Measurements from ENCODE around the gene SET.
A peak's percentile ranks its signal among the peaks of the same experiment; 100 is the strongest.

SET gene

DNA sequence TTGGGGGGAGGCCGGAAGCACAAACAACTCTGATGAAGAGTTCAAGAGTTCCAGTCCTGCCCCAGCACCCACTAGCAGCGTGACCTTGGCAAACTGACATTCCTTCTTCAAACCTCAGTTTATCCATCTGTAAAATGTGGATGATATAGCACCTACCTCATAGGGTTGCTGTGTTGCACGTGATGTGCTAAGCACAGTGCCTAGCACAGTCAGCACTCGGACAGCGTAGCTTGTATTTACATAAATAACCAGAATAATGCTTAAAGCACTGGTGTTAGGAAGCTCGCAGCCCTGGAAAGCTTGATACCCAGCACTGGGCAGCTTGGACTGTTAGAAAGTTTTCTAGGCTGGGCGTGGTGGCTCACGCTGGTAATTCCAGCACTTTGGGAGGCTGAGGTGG is 18.4 kb downstream of the SET start:
- DNase-seq (ENCODE audit: extremely low read depth in 1 of 2, low read depth in 1 of 2) = no peak

DNA sequence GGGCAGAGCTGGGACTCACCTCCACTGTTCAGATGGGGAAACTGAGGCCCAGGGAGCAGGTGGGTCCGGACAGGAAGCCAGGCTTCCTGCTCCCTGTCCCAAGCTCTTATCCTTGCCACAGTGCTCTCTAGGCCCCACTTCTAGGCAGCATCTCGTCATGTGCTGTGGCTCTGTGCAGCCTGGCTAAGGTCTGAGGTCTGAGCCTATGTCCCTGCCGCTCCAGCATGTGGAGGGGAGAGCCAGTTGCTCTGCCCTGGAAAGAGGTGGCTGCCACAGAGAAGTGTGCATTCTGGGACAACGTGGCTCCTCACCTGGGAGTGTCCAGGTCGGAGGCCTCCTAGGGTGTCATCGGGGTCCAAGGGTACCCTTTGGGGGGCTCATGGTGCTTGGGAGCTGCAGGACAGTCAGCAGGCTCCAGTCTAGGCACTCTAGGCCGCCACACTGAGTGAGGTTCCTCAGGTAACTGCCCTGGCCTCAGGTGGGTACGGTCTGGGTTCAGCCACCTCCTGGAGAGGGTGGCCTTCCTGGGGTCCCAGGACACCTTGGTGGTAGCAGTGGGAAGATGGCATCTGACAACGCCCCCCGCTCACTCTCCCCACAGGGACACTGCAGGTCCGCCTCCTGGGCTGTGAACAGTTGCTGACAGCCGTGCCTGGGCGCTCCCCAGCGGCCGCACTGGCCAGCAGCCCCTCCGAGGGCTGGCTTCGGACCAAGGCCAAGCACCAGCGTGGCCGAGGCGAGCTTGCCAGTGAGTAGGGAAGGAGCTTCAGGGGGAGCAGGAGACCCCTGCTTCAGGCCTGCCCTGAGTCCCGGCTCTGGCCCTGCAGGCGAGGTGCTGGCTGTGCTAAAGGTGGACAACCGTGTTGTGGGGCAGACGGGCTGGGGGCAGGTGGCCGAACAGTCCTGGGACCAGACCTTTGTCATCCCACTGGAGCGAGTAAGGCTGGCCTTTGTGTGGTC is 23.7 kb downstream of the SET start:
- no peak for DNase-seq (ENCODE audit: extremely low read depth in 1 of 2, low read depth in 1 of 2)

DNA sequence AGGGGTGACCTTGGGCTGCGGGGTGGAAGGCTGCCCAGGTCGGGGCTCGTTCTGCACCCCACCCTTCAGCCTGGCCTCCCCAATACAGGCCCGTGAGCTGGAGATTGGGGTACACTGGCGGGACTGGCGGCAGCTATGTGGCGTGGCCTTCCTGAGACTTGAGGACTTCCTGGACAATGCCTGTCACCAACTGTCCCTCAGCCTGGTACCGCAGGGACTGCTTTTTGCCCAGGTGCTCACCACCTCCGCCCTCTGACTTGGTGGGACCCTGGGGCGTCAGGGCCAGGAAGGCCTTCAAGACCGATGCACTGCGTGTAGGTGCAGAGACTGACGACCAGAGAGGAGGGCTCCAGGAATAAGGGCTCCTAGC is 24.4 kb downstream of the SET start:
- DNase-seq (ENCODE audit: extremely low read depth in 1 of 2, low read depth in 1 of 2) = no peak

DNA sequence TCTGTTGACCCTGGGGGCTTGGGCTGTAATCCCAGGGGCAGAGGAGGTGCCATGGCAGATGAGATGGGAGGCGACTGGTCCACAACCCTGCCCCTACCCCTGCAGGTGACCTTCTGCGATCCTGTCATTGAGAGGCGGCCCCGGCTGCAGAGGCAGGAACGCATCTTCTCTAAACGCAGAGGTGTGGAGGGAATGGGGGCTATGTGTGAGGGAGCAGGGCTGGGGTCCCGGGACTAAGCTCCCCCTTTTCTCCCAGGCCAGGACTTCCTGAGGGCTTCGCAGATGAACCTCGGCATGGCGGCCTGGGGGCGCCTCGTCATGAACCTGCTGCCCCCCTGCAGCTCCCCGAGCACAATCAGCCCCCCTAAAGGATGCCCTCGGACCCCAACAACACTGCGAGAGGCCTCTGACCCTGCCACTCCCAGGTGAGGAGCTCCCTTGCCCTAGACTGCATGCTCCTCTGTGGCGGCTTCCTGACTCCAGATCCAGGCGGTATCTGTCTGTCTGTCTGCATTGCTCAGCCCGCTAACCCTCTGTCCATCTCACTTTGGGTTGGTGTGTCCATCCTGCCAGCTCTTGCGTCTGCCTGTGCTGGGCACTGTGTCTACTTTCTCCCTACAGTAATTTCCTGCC is 25.0 kb downstream of the SET start:
- no peak for DNase-seq (ENCODE audit: extremely low read depth in 1 of 2, low read depth in 1 of 2)

DNA sequence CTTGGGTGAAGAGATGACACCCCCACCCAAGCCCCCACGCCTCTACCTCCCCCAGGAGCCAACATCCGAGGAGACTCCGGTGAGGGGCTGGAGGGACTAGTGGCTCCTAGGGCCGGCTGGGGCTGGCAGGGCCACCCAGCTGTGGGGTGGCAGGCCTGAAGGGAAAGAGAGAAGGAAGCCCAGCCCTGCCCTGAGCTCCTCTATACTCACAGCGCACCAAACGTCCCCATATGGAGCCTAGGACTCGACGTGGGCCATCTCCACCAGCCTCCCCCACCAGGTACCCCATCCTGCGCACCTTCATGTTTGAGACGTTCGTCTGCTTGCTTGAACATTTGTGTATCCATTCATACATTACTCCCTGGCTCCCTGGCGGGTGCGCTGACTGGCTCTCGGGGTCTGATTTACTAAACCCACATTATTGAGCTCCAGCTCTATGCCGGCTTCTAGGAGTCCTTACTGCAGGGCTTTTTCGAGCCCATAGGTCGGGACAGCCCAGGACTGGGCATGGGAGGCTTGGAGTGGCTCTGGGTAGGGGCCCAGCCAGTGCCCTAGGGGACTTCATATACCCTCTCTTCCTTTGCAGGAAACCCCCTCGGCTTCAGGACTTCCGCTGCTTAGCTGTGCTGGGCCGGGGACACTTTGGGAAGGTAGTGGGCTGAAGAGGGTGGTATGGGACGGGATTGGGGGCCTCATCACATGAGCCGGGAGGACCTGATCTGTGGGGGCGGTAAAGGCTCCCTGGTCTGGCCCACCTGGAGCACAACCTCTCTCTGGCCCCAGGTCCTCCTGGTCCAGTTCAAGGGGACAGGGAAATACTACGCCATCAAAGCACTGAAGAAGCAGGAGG is 25.8 kb downstream of the SET start:
- DNase-seq (ENCODE audit: extremely low read depth in 1 of 2, low read depth in 1 of 2) = no peak

DNA sequence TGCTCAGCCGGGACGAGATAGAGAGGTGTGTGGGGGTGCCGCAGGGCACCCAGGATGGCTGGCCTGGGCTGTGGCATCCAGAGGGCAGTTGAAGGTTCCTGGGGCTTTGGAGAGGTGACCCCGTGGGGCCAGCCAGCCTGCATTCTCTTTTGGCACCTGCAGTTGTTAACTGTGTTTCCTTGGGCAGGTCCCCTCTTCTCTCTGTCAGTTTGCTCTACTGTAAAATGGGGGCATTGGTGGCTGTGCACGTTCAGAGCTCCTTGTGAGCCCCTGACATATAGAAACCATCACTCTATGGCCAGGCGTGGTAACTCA is 26.4 kb downstream of the SET start:
- no peak for DNase-seq (ENCODE audit: extremely low read depth in 1 of 2, low read depth in 1 of 2)

DNA sequence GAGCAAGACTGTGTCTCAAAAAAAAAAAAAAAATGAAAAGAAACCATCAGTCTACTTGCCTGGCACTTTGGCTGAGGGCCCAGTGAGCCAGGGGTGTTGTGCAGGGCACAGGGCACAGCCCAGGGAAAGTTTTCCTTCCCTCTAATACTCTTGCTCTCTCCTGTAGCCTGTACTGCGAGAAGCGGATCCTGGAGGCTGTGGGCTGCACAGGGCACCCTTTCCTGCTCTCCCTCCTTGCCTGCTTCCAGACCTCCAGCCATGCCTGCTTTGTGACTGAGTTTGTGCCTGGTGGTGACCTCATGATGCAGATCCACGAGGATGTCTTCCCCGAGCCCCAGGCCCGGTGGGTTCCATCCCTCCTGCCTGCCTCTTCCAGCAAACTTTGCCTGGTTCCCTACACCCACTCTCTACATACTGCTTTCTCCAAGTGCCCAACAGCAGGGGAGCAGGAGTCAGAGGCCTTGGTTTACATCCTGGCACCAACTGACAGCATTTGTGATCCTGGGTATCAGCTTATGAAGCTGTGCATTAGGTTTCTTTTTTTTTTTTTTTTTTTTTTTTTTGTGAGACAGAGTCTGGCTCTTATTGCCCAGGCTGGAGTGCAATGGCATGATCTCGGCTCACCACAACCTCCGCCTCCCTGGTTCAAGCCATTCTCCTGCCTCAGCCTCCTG is 27.7 kb downstream of the SET start:
- no peak for DNase-seq (ENCODE audit: extremely low read depth in 1 of 2, low read depth in 1 of 2)

DNA sequence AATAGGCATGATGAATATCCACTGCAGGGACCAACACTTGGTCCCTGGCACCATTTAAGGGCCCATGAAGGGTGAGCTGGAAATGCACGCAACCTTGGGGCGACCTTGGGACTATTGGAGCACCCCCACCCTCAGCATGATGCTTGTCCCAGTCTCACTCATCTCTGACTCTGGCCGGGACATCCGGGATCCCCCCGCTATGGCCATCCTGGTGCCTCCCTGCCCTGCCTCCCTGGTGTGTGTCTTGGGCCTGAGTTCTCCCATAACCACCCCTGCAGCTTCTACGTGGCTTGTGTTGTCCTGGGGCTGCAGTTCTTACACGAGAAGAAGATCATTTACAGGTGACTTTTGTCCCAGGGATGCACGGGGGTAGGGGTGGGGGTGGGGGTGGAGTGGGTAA is 29.0 kb downstream of the SET start:
- DNase-seq (ENCODE audit: extremely low read depth in 1 of 2, low read depth in 1 of 2) = no peak

DNA sequence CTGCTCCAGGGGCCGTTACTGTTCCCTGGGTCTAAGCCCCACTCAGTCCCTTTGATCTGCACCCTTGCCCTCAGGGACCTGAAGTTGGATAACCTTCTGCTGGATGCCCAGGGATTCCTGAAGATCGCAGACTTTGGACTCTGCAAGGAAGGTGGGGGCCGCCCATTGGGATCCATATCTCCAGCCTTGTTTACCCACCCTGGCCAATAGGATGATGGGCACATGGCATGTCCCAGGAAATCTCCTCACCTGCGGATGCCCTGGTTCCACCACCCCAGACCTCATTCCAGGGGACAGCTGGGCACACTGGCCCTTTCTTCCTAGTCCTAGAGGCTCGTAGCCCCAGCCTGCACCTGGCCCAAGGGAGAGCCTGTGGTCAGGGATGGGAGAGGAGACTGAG is 29.5 kb downstream of the SET start:
- no peak for DNase-seq (ENCODE audit: extremely low read depth in 1 of 2, low read depth in 1 of 2)

DNA sequence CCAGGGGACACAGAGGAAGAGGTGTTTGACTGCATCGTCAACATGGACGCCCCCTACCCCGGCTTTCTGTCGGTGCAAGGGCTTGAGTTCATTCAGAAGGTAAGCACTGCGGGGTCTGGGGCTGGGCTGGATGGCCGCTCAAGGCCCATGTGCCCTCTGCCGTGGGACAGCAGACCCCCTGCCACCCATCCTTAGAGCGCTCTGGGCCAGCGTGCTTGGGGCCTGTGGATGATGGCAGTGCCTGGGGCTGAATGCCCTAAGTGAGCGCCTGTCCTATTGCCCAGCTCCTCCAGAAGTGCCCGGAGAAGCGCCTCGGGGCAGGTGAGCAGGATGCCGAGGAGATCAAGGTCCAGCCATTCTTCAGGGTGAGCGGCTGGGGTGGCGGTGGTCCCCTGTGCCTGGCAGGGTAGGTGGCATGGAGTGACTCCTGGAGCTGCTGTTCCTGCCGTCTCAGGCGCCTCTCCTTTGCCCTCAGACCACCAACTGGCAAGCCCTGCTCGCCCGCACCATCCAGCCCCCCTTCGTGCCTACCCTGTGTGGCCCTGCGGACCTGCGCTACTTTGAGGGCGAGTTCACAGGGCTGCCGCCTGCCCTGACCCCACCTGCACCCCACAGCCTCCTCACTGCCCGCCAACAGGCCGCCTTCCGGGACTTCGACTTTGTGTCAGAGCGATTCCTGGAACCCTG is 31.0 kb downstream of the SET start:
- DNase-seq (ENCODE audit: extremely low read depth in 1 of 2, low read depth in 1 of 2) = no peak

DNA sequence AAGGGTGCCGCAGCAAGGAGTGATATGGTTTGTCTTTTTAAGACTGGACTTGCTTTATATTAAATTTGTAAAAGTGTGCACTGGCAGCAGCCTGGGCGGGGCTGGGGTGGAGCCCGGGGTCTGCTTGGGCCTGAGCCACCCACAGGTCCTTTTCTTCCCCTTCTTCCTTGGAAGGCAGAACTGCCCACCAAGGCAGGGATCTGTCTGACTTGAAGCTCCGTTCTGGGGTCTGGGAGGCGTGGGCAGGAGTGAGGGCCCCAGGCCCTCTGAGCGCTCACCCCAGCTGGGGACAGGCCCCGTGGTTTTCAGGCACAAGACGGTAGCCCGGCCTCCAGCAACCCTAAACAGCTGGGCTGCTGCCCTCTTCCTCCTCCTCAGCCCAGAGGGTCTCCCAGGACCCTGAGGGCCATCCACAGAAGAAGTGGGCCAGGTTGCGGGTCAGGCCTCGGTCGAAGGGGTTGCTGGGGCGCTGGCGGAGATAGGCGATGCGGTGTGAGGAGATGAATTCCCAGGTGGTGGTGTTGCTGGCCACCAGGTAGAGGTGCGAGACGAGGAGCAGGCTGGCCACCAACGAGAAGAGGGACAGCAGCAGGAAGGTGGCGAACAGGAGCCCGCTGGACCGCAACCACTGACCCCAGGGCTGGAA is 31.9 kb downstream of the SET start:
- DNase-seq (ENCODE audit: extremely low read depth in 1 of 2, low read depth in 1 of 2) = no peak

DNA sequence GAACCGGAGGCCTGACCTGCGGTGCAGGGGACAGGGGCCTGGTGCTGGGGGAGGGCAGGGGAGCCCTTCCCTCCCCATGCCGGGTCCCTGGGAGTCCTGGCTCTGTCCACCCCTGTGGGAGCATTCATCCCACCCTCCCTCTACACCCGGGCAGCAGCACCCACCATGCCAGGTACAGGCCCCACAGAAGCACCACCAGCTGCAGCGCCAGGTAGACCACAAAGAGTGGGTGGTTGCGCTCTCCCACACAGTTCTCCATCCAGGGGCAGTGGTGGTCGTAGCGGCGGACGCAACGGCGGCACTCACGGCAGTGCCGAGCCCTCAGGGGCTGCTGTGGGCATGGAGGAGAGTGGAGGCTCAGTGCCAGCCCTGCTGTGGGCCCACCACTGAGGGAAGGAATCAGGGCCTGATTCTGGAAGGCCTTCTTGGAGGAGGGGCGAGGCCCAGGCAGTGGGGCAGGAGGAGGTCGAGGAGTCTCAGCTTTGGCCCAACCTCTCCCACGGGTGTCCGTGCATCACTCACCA is 32.5 kb downstream of the SET start:
- DNase-seq (ENCODE audit: extremely low read depth in 1 of 2, low read depth in 1 of 2) = no peak

DNA sequence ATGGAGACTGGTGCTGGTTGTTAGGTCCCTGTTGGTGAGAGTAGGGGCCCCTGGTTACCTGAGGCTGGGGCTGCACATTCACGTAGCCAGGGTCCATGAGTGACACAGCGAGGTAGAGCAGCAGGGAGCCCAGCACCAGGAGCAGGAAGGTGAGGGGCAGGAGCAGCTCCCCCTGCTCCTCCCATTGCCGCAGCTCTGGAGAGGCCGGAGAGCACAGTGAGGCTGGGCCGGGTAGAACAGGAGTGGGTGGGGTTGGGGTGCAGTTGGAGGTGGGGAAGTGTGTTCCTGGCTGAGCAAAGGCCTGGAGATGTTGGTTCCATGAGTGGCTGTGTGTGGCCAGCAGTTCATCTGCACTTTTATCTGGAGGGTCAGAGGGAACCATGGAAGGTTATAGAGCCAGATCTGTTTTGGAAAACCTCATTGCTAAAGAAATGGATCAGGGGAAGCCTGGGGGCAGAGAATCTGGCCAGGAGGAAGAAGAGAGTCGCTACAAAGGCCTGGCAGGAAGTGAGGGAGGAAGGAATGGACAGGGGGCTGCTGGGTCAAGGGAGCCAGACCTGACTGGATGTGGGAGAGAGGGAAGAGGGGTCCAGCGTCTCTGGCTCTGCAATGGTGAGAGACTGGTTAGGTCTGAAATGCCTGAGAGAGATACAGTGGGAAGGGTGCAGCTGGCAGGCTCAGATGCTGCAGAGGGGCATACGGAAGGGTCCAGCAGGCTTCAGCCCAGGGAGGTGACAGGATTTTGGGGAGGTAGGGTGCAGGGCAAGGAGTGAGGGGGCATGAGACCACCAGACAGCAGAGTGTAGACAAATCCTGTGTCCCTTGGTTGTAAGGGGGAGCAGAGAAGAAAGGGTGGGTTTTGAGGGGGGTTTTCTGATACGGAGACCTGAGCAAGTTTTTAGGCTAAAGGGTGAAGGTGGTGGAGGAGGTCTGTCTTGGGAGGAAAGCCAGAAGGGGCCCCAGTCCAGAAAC is 33.6 kb downstream of the SET start:
- no peak for DNase-seq (ENCODE audit: extremely low read depth in 1 of 2, low read depth in 1 of 2)

DNA sequence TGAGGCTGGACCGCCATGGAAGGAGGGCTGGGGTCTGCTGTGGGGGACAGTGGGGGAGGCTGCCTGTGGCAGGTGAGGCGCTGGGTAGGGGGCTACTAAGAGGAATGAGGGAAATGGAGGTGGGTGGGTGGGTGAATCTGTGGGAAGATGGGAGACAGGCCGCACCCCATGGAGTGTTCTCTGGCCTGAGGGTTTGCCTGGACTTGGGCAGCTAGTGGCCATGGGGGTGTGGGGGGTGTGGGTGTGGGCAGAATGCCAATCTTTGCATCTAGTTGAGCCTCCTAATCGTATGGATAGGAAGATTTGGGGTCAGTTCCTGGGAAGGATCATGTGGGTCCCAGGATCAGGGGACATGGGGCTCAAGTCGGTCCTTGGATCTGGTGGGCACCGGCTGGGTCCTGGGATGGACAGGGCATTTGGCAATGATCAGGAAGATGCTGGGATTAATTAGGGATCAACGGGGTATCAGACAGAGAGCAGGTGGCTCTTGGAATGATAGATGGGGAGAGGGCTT is 34.4 kb downstream of the SET start:
- DNase-seq (ENCODE audit: extremely low read depth in 1 of 2, low read depth in 1 of 2) = no peak

DNA sequence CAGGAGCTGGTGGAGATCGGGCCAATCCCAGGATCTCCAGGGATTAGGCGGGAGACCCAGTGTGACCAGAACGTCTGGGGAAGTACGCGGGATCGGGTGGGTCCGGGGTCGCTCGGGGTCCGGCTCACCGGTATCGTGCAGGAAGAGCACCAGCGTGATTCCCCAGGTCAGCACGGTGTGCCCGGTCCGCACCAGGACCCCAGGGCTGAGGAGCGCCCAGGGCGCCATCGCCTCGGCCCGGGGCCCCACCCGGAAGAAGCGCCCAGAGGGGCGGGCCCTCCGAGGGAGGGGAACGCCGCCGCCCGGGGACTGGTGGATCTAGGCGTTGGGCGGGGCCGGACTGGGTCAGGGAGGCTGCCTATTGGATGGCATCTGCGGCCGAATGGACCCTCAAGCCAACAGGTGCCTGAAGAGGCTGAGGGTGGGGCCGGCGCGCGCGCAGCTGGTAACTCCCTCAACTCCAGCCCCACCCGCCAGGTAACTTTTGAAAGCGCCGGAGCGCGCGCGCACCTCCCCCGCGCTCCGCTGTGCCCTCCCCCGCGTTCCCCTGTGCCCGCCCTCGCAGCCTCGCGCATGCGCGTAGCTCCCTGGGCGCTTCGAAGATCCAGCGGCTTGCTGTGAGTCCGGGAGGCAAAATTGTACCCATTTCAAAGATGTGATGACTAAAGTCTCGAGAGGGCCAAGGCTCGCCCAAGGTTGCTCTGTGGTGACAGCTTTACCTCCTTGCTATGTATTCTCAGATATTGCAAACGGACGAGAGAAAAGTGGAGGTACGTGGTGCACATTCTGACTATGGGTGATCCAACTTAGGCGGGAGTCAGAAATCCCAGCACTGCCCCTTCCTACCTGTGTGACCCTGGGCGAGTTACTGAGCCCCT is 35.1 kb downstream of the SET start, which contains the start of gene ZDHHC12:
Gene ZDHHC12 (minus strand): TSS at position 262 of the 878 bp plus-strand sequence. CDS start 34 bp downstream, at position 228.
- peak; percentile 97 to 98 for DNase-seq (ENCODE audit: extremely low read depth in 1 of 2, low read depth in 1 of 2)

DNA sequence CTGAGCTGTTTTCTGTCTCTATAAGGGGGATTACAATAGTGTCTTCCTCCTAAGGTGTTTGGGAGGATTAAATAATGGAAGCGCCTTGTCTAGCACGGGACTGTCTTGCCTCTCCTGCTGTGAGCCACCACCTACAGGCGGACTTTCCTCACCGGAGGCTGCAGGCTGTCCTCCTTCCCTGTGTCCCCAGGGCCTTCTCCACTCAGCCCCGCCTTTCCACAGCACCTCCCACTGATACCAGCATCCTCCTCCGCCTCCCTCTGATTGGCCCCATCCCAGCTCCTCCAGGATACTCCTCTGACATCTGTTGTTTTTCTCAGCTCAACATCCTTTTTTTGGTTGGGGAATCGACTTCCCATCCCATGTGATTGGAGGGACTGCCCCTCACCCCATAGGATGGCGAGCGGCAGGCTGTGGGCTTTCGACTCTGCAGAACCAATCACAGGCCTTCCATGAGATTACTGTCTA is 35.8 kb downstream of the SET start:
- DNase-seq (ENCODE audit: extremely low read depth in 1 of 2, low read depth in 1 of 2) = no peak

DNA sequence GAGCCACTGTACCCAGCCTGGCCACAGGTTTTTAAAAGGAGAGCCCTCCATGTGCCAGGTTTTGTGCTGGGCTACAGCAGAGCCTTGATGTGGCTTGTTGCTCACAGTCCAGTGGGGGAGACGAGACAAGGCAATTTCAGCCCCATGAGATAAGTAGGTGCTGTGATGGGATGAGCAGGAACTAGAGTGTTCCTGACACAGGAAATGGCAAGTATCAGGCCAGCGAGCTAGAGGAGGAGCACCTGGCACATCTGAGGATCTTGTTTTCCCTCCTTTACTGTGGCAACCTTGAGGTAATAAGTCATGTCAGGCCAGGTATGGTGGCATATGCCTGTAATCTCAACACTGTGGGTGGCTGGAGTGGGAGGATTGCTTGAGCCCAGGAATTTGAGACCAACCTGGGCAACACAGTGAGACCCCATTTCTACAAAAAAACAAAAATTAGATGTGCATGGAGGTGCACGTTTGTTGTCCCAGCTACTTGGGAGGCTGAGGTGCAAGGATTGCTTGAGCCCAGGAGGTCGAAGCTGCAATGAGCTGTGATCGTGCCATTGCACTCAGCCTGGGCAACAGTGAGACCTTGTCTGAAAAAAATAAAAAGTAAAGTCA is 38.7 kb downstream of the SET start:
- DNase-seq (ENCODE audit: extremely low read depth in 1 of 2, low read depth in 1 of 2) = no peak
